Thyroid gland (tissue), 4 donors: ENCODE measurements around the gene PTPRN2.

ENCODE experiments used
- POLR2A ChIP-seq, 2 donors: fragments of 450-650 bp; IDR thresholded peaks; one replicate each; pipeline ENCODE4 v1.6.1; 2017; ENCODE audit warnings: antibody characterized with exemption in 2 of 2, mild to moderate bottlenecking in 2 of 2, moderate library complexity in 1 of 2
- TF ChIP-seq, protein P1 (sequence below), 6 experiments: fragments of 200-600 bp in 3 of 6; fragments of 450-650 bp in 3 of 6; sonication (generic) in 3 of 6; IDR thresholded peaks; one replicate each; pipeline ENCODE4 v1.5.1; 2016 to 2019; ENCODE audit warnings: antibody characterized with exemption in 6 of 6, mild to moderate bottlenecking in 2 of 6, inconsistent platforms in 1 of 6, moderate library complexity in 1 of 6

DNA sequence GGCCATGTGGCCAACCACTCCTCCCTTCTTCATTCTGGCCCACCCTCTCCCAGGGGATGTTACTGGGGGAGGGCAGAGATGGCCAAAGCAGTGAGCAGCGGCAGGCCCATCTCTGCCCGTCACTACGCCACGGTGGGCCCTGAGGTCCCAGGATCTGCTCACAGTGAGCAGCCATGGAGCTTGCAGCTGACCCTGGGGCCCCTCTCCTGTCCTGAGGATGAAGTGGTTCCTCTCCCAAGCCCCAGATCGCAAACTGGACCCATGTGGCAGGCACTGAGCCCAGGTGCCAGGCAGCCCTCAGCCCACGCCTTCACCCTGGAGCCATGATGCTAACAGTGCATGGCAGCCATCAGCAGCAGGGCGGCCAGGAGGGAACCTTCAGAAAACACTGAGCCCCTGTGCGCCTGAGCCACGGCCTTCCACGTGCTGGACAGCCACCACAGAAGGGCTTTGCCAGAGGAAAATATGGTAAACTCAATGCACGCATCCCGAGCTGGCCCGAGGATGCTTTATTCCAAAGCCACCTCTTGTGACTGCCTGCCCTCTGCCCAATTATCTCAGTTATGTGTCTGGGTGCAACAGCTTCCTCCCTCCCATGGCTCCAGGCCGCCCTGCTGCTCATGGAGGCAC, 485.7 kb downstream of the PTPRN2 start:
- TF ChIP-seq, protein P1, sequence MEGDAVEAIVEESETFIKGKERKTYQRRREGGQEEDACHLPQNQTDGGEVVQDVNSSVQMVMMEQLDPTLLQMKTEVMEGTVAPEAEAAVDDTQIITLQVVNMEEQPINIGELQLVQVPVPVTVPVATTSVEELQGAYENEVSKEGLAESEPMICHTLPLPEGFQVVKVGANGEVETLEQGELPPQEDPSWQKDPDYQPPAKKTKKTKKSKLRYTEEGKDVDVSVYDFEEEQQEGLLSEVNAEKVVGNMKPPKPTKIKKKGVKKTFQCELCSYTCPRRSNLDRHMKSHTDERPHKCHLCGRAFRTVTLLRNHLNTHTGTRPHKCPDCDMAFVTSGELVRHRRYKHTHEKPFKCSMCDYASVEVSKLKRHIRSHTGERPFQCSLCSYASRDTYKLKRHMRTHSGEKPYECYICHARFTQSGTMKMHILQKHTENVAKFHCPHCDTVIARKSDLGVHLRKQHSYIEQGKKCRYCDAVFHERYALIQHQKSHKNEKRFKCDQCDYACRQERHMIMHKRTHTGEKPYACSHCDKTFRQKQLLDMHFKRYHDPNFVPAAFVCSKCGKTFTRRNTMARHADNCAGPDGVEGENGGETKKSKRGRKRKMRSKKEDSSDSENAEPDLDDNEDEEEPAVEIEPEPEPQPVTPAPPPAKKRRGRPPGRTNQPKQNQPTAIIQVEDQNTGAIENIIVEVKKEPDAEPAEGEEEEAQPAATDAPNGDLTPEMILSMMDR (IDR thresholded peaks at IDR 0.05), result no peak
- no peak for TF ChIP-seq POLR2A (IDR thresholded peaks at IDR 0.05)
